BE2C (cell line): Measurements from ENCODE around the gene ARHGEF18.

Experiments used
- DNase-seq: peaks from one replicate; pipeline ENCODE4 v3.0.0-alpha.2; 2020
- H3K27me3 ChIP-seq: fragments of 250-450 bp; sonication (Bioruptor Pico); 2 replicates; pipeline ENCODE4 v1.5.1; 2020; ENCODE audit warnings: mild to moderate bottlenecking
- H3K36me3 ChIP-seq: fragments of 250-450 bp; sonication (Bioruptor Pico); 2 replicates; pipeline ENCODE4 v1.5.1; 2020; ENCODE audit warnings: mild to moderate bottlenecking
- H3K4me1 ChIP-seq: fragments of 250-450 bp; sonication (Bioruptor Pico); 2 replicates; pipeline ENCODE4 v1.5.1; 2020
- H3K4me3 ChIP-seq: 2 replicates; pipeline ENCODE4 v1.5.1; 2011; ENCODE audit warnings: low read depth, low read length
- H3K9me3 ChIP-seq: fragments of 250-450 bp; sonication (Bioruptor Pico); 2 replicates; pipeline ENCODE4 v1.5.1; 2020
- CTCF ChIP-seq: IDR thresholded peaks from 2 replicates; pipeline ENCODE4 v1.5.1; 2012; ENCODE audit warnings: mild to moderate bottlenecking, low read depth, low read length

The ARHGEF18 gene

GRCh38 chr19:7386308-7386707, 37.6 kb downstream of the ARHGEF18 start:
- Histone ChIP-seq H3K27me3 (no peaks in the 10 kb centered on the region), H3K4me3 (no peak overlapping the region), H3K36me3 (no peaks in the 10 kb centered on the region), H3K9me3 (no peaks in the 10 kb centered on the region), H3K4me1 (no peaks in the 10 kb centered on the region)
- DNase-seq = no peak
- TF ChIP-seq CTCF = no peak; the same call in 1 of the 2 replicates

- Histone ChIP-seq H3K9me3 (no peaks in the 10 kb centered on the region), H3K27me3 (no peaks in the 10 kb centered on the region), H3K36me3 (no peaks in the 10 kb centered on the region), H3K4me3 (no peak overlapping the region), H3K4me1 (no peaks in the 10 kb centered on the region)
- TF ChIP-seq CTCF = no peak
- no peak for DNase-seq
These were observed 38.0 kb downstream of the ARHGEF18 start for GRCh38 chr19:7386769-7387168.

- Histone ChIP-seq H3K27me3 (no peaks in the 10 kb centered on the region), H3K36me3 (no peaks in the 10 kb centered on the region), H3K4me1 (no peaks in the 10 kb centered on the region), H3K9me3 (no peaks in the 10 kb centered on the region), H3K4me3 (no peak overlapping the region)
- no peak for DNase-seq
- no peak for TF ChIP-seq CTCF
These were observed 42.5 kb downstream of the ARHGEF18 start for GRCh38 chr19:7391218-7391670.

- Histone ChIP-seq H3K9me3 (no peaks in the 10 kb centered on the region), H3K27me3 (no peaks in the 10 kb centered on the region), H3K36me3 (no peaks in the 10 kb centered on the region), H3K4me1 (no peaks in the 10 kb centered on the region), H3K4me3 (no peak overlapping the region)
- TF ChIP-seq CTCF = no peak
- DNase-seq = no peak
These were observed 44.7 kb downstream of the ARHGEF18 start for GRCh38 chr19:7393459-7393858.

- Histone ChIP-seq H3K36me3 (no peaks in the 10 kb centered on the region), H3K27me3 (no peaks in the 10 kb centered on the region), H3K9me3 (no peaks in the 10 kb centered on the region), H3K4me3 (peak overlapping the region; percentile 87), H3K4me1 (no peaks in the 10 kb centered on the region)
- no peak for TF ChIP-seq CTCF
- DNase-seq = no peak
These were observed 45.4 kb downstream of the ARHGEF18 start for GRCh38 chr19:7393939-7394730.

GRCh38 chr19:7394731-7395359, 46.1 kb downstream of the ARHGEF18 start:
- Histone ChIP-seq H3K4me3 (peak overlapping the region; percentile 87), H3K9me3 (no peaks in the 10 kb centered on the region), H3K27me3 (no peaks in the 10 kb centered on the region), H3K4me1 (no peaks in the 10 kb centered on the region), H3K36me3 (no peaks in the 10 kb centered on the region)
- no peak for TF ChIP-seq CTCF
- DNase-seq = peak; percentile 90
